GM04503 (cell line): ENCODE data around the gene ARHGEF4.
A peak's percentile ranks its signal among the peaks of the same experiment; 100 is the strongest.

Source experiments
- DNase-seq: peaks from one replicate; pipeline ENCODE4 v3.0.0-alpha.2; 2012; ENCODE audit warnings: low read depth

Gene ARHGEF4

DNA sequence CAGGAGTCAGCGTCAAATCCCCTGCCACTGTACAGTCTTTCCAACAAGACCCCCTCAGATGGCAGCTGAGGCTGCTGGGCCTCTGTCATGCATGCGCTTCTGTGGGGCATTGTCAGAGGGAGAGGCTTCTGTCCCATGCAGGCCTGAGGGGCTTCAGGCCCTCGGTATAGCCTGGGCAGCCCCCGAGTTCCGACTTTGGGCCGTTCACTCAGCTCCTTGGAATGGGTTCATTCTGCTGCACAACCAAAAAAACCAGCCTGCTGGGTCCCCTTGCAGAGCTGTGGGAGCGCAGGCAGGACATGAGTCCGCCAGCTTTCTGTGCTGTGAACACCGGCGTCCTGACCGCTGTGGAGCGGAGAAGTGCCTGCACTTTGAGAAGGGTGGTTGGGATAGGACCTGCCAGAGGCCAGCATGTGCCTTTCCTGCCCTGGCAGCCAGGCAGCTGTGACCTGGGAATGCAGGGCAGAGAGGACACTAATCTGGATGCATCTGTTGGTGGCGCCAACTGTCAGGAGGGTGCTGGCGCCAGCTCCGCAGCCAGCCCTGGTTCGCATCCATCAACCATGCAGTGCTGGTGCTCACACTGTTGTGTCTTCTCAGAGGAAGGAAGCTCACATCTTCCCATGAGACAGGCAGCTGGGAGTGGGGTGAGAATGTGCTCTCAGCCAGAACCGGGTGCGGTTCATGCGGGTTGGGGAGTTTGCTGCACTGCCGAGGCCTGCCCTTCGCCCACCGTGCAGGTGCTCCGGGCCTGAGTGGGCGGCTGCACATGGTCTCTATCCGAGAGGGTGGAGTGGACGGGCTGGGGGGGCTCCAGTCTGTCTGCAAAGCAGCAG, 14.3 kb downstream of the ARHGEF4 start:
- DNase-seq, result no peak

DNA sequence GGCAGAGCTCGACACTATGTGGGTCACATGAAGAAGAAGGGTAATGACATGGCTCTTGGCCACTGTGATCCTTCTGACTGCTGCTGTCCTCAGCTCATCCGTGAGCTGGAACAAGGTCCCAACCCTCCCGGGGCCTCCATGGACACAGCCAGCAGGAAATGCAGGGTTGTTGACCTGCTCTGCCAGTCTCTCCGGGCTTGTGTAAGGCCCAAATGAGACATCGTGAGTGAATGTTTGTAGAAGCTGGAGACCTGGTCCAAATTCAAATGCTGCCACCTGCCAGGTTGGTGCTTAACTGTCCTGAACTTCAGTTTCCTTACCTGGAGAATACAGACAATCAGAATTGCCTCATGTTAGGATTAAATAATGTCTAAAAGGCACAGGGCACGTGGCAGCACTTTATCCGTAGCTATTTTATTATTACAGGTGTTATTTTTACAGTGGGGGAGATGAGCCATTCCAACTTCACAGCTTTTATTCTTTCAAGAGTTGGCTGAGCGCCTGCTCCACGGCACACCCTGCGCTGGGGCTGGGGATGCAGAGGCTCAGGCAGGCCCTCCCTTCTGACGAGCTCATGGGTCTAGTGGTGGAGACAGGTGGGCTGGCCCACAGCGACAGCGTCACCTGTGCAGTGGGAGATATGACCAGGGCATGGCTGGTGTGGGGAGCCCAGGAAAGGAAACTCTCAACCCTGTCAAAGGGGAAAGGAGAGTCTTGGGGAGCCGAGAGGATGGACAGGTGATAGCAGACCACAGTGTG, 15.1 kb downstream of the ARHGEF4 start:
- DNase-seq, result no peak

DNA sequence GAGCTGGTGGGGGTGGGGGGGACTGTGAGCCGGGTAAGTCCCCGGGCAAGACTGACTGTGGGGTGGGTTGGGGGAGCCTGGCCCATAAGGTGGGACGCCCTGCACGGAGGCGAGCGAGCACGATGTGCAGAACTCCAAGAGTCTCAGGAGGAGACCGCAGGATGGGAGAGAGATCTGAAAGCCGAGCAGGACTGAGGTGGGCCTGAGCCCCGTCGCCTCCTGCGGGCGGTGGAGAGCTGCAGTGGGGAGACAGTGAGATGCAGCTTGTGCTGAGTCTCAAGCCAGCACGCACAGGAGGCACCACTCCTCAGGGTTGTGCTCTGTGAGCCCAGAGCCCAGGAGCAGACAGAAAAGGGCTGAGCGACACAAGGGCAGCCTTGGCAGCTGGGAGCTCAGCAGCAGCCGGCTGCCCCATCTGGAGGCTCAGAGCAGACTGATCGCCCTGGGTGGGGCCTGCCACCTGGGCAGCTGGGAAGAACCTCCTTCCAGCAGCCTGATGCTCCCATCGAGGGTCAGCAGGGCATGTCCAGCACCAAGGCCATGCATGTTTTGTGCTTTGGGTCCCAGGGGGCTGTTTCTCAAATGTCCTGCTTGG, 15.9 kb downstream of the ARHGEF4 start:
- no peak for DNase-seq

- DNase-seq, result no peak
Observed at GRCh38 chr2:130853391-130853790, 16.7 kb downstream of the ARHGEF4 start.

GRCh38 chr2:130854301-130854700, 17.6 kb downstream of the ARHGEF4 start:
- no peak for DNase-seq

GRCh38 chr2:130864830-130865800, 28.4 kb downstream of the ARHGEF4 start:
- DNase-seq, result peak; percentile 1

GRCh38 chr2:130869441-130870160, 32.9 kb downstream of the ARHGEF4 start:
- DNase-seq, result no peak

- DNase-seq, result no peak
Observed at GRCh38 chr2:130870161-130870485, 33.4 kb downstream of the ARHGEF4 start.

GRCh38 chr2:130870779-130871178, 34.1 kb downstream of the ARHGEF4 start:
- no peak for DNase-seq

DNA sequence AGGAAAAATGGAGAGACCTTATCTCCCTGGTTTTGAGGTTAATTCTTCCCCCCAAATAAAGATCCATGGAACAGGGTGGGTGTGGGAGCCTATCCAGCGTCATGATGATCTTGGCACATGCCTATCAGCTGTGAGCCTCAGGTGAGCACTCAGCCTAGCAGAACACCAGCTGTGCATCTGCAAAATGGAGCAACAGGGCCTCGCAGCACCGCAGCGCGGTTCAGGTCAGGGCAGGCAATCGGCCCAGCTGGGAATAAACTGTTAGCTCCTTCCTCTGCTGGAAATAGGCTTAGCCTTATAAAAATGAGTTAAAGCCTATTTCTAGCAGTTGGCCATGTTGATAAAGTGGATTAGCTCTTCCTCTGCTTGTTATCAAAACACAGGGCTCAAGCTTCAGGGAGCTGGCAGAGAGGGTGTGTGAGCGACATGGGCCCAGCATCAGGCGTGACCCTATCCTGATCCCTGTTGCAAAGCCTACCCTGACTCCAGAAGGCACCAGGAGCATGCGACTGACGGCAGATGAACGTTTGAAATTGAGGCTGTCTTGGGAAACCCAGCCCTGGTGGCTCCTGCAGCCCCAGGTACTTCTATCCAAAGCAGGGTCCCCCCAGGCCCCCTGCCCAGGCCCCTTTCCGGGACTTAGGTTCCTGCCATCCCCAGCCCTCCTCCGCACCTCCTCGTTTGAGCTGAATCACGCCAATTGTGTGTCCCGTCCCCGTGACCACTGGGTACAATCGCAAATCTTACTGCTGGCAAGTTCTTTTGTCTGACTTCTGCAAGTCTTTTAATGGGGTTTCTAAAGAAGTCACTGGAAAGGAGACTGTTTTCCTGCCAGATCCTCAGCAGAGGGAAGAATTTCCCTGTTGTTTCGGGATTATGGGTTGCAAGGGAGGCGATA, 35.4 kb downstream of the ARHGEF4 start:
- no peak for DNase-seq

DNA sequence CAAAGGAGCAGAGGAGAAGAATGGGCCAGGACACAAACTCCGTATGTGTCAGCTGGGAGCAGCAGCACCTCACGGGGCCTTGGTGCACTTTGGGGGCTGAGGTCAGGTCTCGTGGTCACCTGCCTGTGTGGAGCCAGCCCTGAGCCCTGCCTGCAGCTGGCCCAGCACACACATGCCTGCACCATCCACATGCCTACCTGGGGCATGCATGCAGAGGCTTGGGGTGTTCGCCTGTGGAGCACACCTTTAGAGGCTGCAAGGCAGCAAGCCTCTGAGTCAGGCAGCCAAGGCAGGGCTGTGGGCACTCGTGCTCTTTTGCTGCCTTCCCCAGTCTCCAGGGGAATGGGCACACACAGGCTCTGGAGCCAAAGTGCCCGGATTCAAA, 36.0 kb downstream of the ARHGEF4 start:
- DNase-seq, result no peak

DNA sequence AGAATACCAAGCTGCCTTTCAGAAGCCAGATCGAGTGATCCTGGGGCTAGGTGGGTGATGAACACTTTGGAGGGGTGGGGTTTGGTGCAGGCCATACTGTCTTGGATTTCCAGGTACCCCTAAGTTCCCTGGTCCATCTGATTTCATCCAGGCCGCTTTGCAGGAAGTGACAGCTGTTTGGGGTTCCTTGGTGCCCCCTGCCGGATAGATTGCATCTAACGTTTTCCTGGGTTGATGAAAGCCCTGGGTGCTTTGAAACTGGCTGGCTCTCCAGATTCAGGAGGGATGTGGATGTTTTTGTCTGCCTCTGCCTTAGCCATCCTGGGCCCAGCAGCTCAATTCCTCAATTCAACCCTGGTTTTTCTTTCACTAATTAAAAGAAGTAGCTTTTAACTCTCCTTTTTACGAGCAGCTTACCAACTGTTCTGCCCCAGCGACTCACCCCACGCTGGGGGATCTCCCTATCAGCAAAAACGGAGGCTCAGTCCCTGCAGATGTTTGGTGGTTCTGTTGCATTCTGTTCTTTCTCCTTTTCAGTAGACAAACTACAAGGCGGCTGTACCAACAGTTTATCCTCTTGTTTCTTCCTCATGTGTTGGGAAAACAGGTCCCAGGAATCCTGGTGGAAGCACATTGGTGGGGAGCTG, 37.1 kb downstream of the ARHGEF4 start:
- peak; percentile 8 for DNase-seq

GRCh38 chr2:130874512-130874911, 37.8 kb downstream of the ARHGEF4 start:
- DNase-seq, result no peak

GRCh38 chr2:130875935-130876334, 39.2 kb downstream of the ARHGEF4 start:
- DNase-seq, result no peak

DNA sequence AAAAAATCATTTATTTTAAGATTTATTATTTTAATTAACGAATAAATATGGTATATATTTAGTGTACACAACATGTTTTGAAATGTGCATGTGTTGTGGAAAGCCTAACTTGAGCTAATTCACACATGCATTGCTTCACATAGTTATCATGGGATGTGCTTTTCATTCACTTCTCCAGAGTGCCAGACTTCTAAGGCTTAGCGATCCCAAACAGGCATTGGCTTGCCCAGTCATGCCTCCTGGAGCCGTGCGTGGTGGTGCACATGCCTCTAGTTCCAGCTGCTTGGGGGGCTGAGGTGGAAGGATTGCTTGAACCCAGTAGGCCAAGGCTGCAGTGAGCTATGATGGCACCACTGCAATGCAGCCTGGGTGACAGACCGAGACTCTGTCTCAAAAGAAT, 40.5 kb downstream of the ARHGEF4 start:
- DNase-seq, result no peak

GRCh38 chr2:130878316-130878715, 41.6 kb downstream of the ARHGEF4 start:
- no peak for DNase-seq

DNA sequence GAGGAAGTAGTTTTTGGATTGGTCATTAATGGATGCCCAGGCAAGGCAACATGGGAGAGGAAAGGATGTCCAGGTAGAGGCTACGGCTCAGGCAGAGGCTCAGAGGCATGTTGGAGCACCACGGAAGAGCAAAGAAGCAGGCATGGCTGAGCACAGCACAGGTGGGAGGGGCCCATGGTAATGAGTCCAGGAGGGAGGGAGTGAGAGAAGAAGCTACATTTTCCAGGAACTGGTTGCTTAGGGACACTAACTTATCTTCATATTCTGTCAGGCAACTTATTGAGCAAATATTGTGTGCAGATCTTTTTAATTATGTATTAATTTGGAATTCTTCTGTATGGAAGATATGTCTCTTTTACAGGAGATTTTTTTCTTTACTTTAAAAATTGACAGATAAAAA, 42.2 kb downstream of the ARHGEF4 start:
- no peak for DNase-seq

DNA sequence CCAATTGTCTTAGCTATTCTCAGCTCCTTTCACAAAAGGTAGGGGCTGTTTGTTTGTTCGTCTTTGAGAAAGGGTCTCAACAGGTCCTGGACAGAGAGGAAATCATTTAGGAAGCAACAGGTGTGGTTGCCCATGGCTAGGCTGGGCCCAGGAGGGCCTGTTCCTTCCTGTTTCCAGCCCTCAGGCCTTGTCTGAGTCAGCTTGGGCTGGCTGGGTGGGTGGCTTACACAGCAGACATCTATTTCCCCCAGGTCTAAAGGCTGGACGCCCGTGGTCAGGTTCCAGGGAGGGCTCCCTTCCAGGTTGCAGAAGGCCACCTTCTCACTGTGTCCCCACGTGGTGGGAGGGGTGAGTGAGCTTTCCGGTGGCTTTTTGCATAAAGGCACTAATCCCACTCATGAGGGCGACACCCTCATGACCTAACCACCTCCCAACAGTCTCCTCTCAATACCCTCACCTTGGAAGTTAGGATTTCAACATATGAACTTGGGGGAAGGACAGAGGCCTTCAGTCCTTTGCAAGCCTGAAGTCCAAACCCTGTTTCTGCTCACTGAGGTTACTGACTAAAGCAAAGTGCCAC, 45.5 kb downstream of the ARHGEF4 start:
- DNase-seq, result no peak

DNA sequence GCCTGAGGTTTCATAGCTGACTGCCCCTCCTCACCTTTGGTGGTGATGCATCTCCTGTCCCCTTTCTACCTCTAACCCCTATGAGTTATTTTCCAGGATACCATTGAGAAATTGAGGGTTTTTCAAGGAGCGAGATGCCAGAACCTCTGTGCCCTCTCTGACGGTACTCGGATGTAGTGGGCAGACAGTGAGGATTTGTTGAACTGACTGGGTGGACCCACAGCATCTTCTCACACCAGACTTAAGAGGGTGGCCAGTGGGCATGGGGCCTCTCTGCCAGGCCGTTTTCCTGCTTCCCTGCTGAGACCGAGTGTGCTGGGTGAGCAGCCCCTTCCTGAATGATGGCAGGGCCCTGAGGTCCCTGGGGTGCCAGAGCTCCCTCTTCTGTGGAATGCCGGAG, 46.3 kb downstream of the ARHGEF4 start:
- no peak for DNase-seq
